ENCODE measurements around the gene RASD2. TPM values are rescaled to one million over a fixed set of nuclear protein-coding genes. Genes with fewer than 3 reads are reported as not detected.
"Not testable (repeated sequence)": the region's sequence is repeated elsewhere in the genome, so short reads cannot be mapped to it uniquely, and the experiment has no call there.

The RASD2 gene
- total RNA-seq, 1 donor from 2014 or later: 5.0 TPM

GRCh38 chr22:35509960-35510359, 30.7 kb upstream of the RASD2 start:
- no peak for TF ChIP-seq CTCF (IDR thresholded peaks at IDR 0.05; ENCODE audit: borderline replicate concordance)
- Histone ChIP-seq H3K9me3 (replicated peaks) (no peaks in the 10 kb centered on the region), H3K27me3 (ENCODE audit: low read depth) (peaks cover 8% of the 10 kb centered on the region), H3K4me3 (no peak overlapping the region), H3K4me1 (peaks cover 9% of the 10 kb centered on the region), H3K36me3 (no peaks in the 10 kb centered on the region), H3K27ac (replicated peaks) (no peak overlapping the region)
- DNase-seq: no peak
- intact Hi-C loops (cut with micrococcal nuclease): no loop called here

- Histone ChIP-seq H3K4me3 (no peak overlapping the region), H3K36me3 (no peaks in the 10 kb centered on the region), H3K27ac (replicated peaks) (no peak overlapping the region), H3K4me1 (peaks cover 9% of the 10 kb centered on the region), H3K27me3 (ENCODE audit: low read depth) (peaks cover 10% of the 10 kb centered on the region), H3K9me3 (replicated peaks) (no peaks in the 10 kb centered on the region)
- intact Hi-C loops (cut with micrococcal nuclease): no loop called here
- no peak for TF ChIP-seq CTCF (IDR thresholded peaks at IDR 0.05; ENCODE audit: borderline replicate concordance)
- no peak for DNase-seq
Measured at GRCh38 chr22:35510481-35510934, 30.1 kb upstream of the RASD2 start.

GRCh38 chr22:35510951-35511350, 29.7 kb upstream of the RASD2 start:
- Histone ChIP-seq H3K4me1 (peaks cover 9% of the 10 kb centered on the region), H3K9me3 (replicated peaks) (no peaks in the 10 kb centered on the region), H3K27me3 (ENCODE audit: low read depth) (peaks cover 13% of the 10 kb centered on the region), H3K27ac (replicated peaks) (no peak overlapping the region), H3K36me3 (no peaks in the 10 kb centered on the region), H3K4me3 (no peak overlapping the region)
- intact Hi-C loops (cut with micrococcal nuclease): no loop called here
- TF ChIP-seq CTCF (IDR thresholded peaks at IDR 0.05; ENCODE audit: borderline replicate concordance): no peak
- no peak for DNase-seq

GRCh38 chr22:35514366-35514765, 26.3 kb upstream of the RASD2 start:
- Histone ChIP-seq H3K27me3 (ENCODE audit: low read depth) (peaks cover 37% of the 10 kb centered on the region), H3K4me1 (peaks cover under 1% of the 10 kb centered on the region), H3K27ac (replicated peaks) (no peak overlapping the region), H3K36me3 (no peaks in the 10 kb centered on the region), H3K4me3 (no peak overlapping the region), H3K9me3 (replicated peaks) (no peaks in the 10 kb centered on the region)
- intact Hi-C loops (cut with micrococcal nuclease): no loop called here
- TF ChIP-seq CTCF (IDR thresholded peaks at IDR 0.05; ENCODE audit: borderline replicate concordance): no peak
- no peak for DNase-seq

- H3K27ac ChIP-seq (replicated peaks); H3K4me1 ChIP-seq; H3K36me3 ChIP-seq; H3K9me3 ChIP-seq (replicated peaks); H3K4me3 ChIP-seq; DNase-seq; intact Hi-C loops (cut with micrococcal nuclease): not testable (repeated sequence)
- peaks cover 53% of the 10 kb centered on the region for H3K27me3 ChIP-seq (ENCODE audit: low read depth)
Measured at GRCh38 chr22:35515952-35516351, 24.7 kb upstream of the RASD2 start.

- H3K4me1 ChIP-seq: no peaks in the 10 kb centered on the region
- no peaks in the 10 kb centered on the region for H3K9me3 ChIP-seq (replicated peaks)
- DNase-seq: no peak
- no peaks in the 10 kb centered on the region for H3K36me3 ChIP-seq
- intact Hi-C loops (cut with micrococcal nuclease): no loop called here
- no peak for TF ChIP-seq CTCF (IDR thresholded peaks at IDR 0.05; ENCODE audit: borderline replicate concordance)
- H3K27me3 ChIP-seq (ENCODE audit: low read depth): peaks cover 60% of the 10 kb centered on the region
- H3K27ac ChIP-seq (replicated peaks): no peak overlapping the region
- no peak overlapping the region for H3K4me3 ChIP-seq
Measured at GRCh38 chr22:35516723-35517122, 23.9 kb upstream of the RASD2 start.
